Measurements from ENCODE around the gene PKN1.

PKN1 gene

GRCh38 chr19:14467816-14468215 lies 34.7 kb downstream of the PKN1 start:
- no peak for DNase-seq

- DNase-seq = no peak
Observed at GRCh38 chr19:14470031-14470876, 37.1 kb downstream of the PKN1 start.

DNA sequence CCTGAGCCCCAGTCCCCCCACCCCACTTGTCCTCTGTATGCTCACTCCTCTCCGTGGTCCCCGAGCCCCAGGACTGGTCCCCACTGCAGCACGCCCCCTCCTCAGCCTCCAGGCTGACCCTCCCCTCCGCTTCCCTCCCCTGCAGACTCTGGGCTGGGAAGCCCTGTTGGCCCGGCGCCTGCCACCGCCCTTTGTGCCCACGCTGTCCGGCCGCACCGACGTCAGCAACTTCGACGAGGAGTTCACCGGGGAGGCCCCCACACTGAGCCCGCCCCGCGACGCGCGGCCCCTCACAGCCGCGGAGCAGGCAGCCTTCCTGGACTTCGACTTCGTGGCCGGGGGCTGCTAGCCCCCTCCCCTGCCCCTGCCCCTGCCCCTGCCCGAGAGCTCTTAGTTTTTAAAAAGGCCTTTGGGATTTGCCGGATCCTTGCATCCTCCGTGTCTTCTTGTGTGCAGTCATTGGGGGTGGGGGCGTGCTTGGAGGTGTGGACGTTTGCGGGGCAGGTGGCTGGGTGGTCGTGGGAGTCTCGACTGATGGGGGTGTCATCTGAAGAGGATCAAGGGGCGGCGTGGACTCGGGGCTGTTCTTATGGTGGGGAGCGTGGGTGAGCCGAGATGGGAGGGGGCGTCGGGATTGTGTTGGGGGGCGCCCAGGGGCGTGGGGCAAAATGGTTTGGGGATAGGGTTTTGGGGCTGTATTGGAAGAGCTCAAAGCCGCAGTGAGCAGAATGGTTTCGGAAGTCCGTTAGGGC lies 38.5 kb downstream of the PKN1 start:
- DNase-seq = no peak

DNA sequence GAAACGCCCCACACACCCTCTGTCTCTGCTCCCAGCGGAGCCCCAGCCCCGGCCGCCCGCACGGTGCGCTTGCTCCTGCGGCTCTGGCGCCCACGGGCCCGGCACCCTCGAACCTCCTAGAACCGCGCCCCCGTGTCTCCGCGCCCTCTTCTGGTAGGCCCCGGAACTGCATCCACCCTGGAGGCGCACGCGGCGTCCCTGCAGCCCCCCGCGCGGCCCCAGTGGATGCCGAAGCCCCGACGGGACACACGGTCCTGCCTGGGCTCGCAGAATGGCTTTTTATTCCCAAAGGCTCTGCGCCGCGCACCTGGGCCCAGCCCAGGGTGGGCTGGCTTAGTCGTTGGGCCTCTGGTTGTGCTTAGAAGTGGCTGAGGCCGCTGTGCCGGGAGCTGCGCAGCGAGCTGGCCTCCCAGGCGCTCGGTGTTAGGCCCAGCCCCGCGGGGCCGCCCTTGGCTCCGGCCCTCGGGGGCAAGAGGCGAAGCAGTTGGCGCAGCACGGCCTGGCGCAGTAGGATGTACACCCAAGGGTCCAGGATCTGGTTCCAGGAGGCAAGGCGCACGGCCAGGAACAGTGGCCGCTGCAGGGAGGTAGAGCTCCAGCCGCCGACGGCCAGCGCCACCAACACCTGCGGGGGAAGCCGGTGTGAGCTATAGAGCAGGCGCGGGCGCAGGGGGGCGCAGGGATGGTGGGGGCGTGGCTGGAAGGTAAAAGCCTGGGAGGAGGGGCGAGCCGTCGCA lies 39.3 kb downstream of the PKN1 start:
- DNase-seq = peak; percentile 81

- no peak for DNase-seq
Observed at GRCh38 chr19:14473073-14473977, 40.2 kb downstream of the PKN1 start.

DNA sequence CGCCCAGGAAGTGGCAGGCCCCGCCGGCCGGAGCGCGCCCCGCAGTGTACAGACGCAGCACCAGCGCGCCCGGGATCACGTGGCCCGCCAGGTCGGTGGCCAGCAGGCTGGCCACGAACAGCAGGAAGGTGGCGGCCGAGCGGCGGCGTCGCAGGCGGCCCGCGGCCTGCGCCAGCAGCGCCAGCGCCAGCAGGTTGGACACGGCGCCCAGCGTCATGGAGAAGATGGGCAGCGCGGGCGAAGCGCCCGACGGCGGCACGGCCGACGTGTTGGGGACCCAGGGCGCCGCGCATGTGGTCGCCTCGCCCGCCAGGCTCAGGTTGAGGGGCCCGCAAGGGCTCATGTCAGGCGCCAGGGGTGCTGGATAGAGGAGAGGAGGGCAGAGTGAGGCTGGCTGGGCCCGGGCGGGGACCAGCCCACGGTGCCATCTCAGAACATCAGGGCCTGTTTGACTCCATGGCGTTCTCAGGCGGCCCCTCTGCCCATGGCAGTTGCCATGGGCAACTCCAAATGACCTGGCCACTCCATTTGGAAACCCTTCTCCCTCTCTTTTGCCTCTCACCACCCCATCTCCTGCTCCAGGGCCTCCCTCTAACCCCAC lies 41.0 kb downstream of the PKN1 start:
- no peak for DNase-seq

DNA sequence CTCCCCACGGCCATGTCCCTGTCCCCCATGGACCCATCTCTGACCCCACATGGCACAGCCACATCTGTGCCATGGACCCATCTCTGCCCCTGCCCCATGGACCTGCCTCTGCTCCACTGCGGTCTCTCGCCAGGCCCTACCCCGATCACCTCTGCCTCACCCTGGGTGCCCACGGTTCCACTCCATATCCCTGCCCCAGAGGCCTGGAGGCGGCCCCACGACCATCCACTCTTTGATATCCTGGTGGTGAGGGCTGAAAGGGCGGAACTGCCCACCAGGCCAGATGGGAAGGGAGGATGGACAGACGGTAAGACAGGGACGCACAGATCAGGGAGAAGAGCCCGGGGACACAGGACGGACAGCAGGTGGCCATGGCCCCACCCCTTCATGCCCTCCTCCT lies 41.7 kb downstream of the PKN1 start:
- DNase-seq = no peak

DNA sequence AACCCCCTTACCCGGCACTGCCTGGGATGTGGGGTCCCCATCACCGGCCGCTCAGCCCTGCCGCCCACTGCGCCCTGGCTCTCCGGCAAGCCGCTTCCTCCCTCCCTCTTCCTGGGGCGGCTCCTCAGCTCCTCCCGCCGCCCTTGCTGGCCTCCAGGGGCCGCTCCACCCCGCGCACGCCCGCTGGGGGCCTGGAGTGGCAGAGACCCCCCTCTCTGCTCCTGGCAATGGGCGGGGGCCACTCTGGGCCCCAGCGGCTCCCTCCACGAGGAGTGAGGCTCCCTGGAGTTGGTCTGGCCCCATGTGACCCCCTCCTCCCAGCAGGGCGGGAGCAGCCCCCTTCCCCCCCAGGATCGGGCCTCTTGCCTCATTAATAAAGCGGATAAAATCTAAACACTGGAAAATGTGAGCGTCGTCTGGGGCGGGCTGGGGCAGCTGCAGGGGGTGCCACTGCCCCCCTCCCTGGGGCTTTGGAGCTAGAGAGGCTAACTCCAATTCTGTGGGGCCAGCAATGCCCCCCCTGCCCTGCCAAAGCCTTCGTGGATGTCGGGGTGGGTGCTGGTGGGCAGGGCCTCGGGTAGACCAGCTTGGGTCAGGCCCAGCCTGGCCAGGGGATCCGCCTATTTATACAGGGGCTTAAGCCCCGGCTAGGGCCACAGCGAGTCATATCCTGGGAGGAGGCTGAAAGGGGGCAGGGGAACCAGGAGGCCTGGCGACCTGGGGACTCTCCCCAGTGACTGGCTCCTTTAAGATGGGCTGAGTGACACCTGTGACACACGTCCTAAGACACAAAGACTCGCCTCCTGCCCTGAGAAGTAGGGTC lies 42.4 kb downstream of the PKN1 start, which contains the start of gene PTGER1:
Gene PTGER1 (minus strand): TSS at position 104 of the 823 bp plus-strand sequence. CDS start 1,034 bp downstream, outside the sequence.
- DNase-seq = no peak

DNA sequence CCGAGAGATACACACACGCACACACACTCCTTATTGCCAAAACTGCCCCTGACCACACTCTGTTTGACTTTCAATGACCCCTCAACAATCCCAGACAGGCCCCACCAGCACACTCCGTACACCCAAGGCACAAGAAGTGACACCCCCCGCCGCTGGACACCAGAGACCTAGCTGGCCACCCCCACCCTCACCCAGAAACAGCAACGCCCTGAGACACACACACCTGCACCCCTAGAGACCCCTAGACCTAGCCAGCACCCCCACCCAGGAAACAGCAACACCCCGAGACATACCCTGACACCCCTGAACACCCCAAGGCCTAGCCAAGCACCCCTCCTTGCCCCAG lies 43.2 kb downstream of the PKN1 start:
- DNase-seq = no peak

DNA sequence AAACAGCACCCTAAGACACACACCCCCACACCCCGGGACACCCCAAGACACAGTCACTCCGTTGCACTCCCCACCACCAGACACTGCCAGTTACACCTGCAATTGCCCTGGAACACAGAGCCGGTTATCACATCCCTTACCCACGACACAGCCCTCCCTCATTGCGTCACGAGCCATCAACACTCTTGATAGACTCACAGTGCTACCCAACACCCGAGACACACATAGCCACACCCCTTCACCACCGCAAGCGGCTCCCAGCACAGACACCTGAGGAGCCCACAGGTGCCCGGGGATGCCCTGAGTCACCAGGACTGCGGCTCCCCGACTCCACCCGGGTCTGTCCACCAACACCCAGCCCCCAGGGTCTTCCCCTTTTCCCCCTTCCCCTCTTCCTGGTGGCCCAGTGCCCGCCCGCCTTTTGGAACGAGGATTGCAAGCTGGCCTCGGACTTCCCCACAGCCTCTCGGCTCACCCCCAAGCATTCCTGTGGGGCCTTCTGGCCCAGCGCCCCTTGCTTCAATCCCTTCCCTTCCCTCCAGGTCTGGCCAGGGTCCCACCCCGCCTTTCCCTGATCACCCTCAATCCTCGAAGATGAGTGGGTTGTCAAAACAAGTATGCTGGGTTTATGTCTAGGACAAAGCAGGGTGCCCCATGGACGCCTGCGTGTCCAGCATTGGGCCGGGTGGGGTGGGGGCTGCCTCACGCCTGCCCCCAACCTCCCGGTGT lies 43.7 kb downstream of the PKN1 start:
- no peak for DNase-seq

- no peak for DNase-seq
Observed at GRCh38 chr19:14477418-14478112, 44.5 kb downstream of the PKN1 start.

DNA sequence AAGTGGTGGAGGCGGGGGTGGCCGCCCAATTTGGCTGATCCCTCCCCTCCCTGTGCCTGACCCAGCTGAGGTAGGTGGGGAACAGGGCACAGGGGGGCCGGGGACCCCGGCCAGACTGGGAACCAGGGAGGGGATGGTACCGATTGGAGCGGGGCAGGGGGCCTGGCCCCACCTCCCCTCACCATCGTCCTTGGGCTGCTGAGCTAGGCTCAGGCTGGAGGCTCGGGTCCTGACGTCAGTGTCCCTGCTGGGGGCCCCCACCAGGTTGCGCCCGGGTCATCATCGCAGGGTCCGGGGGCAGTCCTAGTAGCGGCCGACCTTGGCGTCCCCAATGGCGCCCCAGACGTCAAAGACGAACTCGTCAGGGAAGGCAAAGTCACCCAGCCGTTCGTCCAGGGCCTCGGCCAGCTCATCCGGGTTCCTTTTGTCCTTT lies 45.0 kb downstream of the PKN1 start:
- no peak for DNase-seq

GRCh38 chr19:14479309-14479974 lies 46.3 kb downstream of the PKN1 start:
- no peak for DNase-seq

DNA sequence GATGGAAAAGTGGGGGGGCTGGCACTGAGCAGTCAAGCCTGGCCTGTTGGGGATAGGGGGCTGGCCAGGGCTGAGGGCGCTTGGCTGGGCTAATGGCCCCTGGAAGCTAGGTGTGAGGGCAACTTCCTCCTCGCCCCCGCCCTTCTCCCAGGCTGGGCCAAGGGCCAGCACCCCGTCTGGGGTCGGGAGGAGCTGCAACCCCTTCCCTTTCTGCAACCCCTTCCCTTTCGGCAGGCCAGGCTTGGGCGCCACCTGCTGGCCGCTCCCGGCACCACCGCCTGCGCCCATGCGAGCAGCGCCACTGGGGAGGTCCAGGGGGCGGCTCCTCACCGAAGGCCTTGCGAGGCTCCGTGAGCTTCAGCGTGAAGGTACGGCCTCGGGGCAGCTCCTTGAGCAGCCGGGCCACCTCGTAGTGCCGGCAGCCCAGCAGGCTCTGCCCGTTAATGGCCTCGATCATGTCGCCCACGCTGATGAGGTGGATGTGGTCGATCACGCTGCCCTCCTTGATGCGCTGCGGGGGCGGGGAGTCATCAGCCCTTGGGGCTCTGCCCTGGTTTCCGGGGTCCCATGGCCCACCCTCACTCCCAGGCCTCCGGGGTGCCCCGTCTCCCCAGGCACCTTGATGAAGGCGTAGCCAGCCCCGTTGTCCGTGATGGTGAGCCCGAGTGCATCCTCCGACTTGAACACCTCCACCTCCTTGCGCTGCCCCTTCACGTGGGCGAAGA lies 47.0 kb downstream of the PKN1 start:
- peak; percentile 58 for DNase-seq

DNA sequence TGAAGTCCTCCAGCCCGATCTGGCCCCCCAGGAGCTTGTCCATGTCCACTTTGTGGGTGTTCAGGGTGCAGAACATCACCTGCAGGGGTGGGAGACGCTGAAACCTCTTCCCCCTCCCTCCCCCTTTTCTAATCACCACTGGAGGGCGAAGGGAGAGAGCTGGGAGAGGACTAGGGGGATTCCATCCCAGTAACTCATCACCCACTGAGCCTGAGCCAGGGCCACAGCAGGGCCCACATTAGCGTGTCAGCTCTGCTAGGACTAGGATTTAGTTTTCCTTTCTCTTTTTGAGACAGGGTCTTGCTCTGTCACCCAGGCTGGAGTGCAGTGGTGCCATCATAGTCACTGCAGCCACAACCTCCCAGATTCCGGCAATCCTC lies 47.6 kb downstream of the PKN1 start:
- no peak for DNase-seq

GRCh38 chr19:14482172-14482941 lies 49.3 kb downstream of the PKN1 start:
- no peak for DNase-seq

- DNase-seq = no peak
Observed at GRCh38 chr19:14487370-14488125, 54.4 kb downstream of the PKN1 start.

Measured in effector CD4-positive, alpha-beta T cell (primary cell).